HG02970 (cell line): ENCODE results near the gene MRPL4.
A peak's percentile ranks its signal among the peaks of the same experiment; 100 is the strongest.
"Not testable (repeated sequence)": the region's sequence is repeated elsewhere in the genome, so short reads cannot be mapped to it uniquely, and the experiment has no call there.

Experiments
- ATAC-seq: cut with Tn5 transposase; IDR thresholded peaks from one replicate; pipeline ENCODE4 v1.9.1; 2021; ENCODE audit warnings: mild to moderate bottlenecking, moderate library complexity, moderate number of reproducible peaks; ENCODE audit not compliant: unreplicated experiment, low FRiP score

The MRPL4 gene

GRCh38 chr19:10228920-10229319, 23.1 kb upstream of the MRPL4 start:
- no peak for ATAC-seq

GRCh38 chr19:10230173-10230860, 21.7 kb upstream of the MRPL4 start:
- ATAC-seq = no peak

- ATAC-seq = peak; percentile 55
Measured at GRCh38 chr19:10230861-10231611, 21.0 kb upstream of the MRPL4 start, which contains the start of gene S1PR2. S1PR2 (minus strand) TSS chr19:10231331; CDS start chr19:10224905, 6,426 bp downstream.

- ATAC-seq = no peak
Measured at GRCh38 chr19:10231612-10232228, 20.3 kb upstream of the MRPL4 start.

- ATAC-seq = no peak
Measured at GRCh38 chr19:10233946-10234345, 18.1 kb upstream of the MRPL4 start.

- no peak for ATAC-seq
Measured at GRCh38 chr19:10235003-10235402, 17.0 kb upstream of the MRPL4 start.

- ATAC-seq = not testable (repeated sequence)
Measured at GRCh38 chr19:10235409-10235808, 16.6 kb upstream of the MRPL4 start.

GRCh38 chr19:10237702-10238101, 14.3 kb upstream of the MRPL4 start:
- no peak for ATAC-seq

- ATAC-seq = no peak
Measured at GRCh38 chr19:10238172-10238783, 13.7 kb upstream of the MRPL4 start.

- not testable (repeated sequence) for ATAC-seq
Measured at GRCh38 chr19:10241826-10242449, 10.1 kb upstream of the MRPL4 start.

GRCh38 chr19:10243606-10244005, 8.4 kb upstream of the MRPL4 start:
- no peak for ATAC-seq

- no peak for ATAC-seq
Measured at GRCh38 chr19:10245189-10245939, 6.7 kb upstream of the MRPL4 start.

- no peak for ATAC-seq
Measured at GRCh38 chr19:10246511-10246910, 5.5 kb upstream of the MRPL4 start.

- no peak for ATAC-seq
Measured at GRCh38 chr19:10252707-10253106, 693 bp downstream of the MRPL4 start.

GRCh38 chr19:10254244-10254643, 2.2 kb downstream of the MRPL4 start:
- no peak for ATAC-seq

- no peak for ATAC-seq
Measured at GRCh38 chr19:10255358-10255757, 3.3 kb downstream of the MRPL4 start.

GRCh38 chr19:10256551-10256950, 4.5 kb downstream of the MRPL4 start:
- no peak for ATAC-seq

GRCh38 chr19:10256970-10257615, 5.1 kb downstream of the MRPL4 start:
- no peak for ATAC-seq

GRCh38 chr19:10258080-10258710, 6.2 kb downstream of the MRPL4 start:
- ATAC-seq = no peak
